Stimulated activated CD8-positive, alpha-beta memory T cell treated with anti-CD3 and anti-CD28 coated beads, Interleukin-15, amount 100 ng/mL, for 24 hours (primary cell): Measurements from ENCODE around the gene AGAP2.
"Not testable (repeated sequence)": the region's sequence is repeated elsewhere in the genome, so short reads cannot be mapped to it uniquely, and the experiment has no call there.

ENCODE experiments used
- DNase-seq: peaks from one replicate; pipeline ENCODE4 v3.0.0-alpha.2; 2020; ENCODE audit warnings: low read depth

AGAP2 gene

DNA sequence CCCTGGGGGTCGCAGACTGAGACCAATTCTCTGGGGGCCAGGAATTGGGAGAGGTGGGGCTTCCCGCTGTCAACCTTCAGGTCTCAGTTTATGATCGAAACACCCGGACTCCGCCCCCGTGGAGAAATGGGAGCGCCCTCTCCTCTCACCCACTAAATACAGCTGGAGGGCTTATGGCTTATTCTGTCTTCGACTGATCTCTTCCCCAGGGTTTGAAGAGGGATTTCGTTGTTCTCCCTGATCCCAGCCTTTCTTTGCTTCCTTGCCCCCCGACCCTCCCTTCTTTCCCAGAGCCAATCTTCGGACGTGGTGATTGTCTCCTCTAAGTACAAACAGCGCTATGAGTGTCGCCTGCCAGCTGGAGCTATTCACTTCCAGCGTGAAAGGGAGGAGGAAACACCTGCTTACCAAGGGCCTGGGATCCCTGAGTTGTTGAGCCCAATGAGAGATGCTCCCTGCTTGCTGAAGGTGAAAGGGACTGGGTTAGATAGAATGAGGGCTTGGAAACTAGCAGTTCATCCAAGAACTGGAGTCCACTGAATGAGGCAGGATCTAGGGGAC is 44.0 kb downstream of the AGAP2 start:
- no peak for DNase-seq

DNA sequence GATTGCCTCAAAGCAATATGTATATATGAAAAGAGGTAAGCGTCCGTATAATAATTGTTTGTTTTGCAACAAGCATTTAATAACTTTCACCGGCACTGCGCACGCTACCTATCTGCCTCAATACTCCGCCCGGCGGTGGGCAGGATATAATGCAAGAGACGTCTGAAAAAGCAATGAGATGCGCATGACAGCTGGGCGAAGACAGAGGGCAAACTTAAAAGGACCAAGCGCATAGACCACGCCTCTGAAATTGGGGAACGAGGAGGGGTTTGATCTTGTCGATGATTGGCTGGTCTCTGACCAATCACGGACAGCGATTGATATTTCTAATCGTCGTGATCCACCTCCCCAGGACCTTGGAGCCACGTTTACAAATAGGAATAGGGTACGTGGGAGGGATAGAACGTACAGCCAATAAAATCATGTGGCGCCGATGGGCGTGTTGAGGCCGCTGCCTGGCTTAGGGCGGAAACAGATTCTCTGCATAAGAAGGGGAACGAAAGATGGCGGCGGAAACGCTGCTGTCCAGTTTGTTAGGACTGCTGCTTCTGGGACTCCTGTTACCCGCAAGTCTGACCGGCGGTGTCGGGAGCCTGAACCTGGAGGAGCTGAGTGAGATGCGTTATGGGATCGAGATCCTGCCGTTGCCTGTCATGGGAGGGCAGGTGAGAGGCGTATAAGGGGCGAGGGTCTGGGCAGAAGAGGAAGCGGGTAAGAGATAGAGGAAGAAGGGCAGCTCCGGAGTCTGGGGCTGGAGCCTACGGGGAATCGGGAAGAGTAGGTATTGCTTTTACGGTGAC is 44.7 kb downstream of the AGAP2 start, which contains the start of gene OS9:
Gene OS9 (plus strand): TSS at position 474 of the 800 bp plus-strand sequence. CDS start 30 bp downstream, at position 504.
- DNase-seq = peak; percentile 59

DNA sequence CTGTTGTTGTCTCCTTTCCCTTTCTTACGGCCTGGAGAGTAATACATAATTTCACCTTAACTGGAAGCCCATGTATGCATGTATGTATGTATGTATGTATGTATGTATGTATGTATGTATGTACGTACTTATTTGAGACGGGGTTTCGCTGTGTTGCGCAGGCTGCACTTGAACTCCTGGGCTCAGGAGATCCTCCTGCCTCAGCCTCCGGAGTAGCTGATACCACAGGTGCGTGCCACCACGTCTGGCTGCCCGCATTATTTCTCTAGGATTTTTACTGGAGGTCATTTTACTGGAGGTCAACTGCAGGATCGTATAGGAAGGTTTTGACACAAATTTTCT is 45.3 kb downstream of the AGAP2 start:
- DNase-seq = no peak

DNA sequence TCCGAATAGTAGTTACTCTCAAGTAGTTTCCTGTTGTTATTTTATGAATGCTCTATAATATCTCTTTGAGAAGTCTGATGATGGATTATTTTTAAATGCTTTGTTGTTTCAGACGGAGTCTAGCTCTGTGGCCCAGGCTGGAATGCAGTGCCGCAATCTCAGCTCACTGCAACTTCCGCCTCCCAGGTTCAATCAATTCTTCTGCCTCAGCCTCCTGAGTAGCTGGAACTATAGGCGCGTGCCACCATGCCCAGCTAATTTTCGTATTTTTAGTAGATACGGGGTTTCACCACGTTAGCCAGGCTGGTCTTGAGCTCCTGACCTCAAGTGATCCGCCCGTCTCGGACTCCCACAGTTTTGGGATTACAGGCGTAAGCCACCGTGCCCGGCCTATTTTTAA is 46.0 kb downstream of the AGAP2 start:
- no peak for DNase-seq

DNA sequence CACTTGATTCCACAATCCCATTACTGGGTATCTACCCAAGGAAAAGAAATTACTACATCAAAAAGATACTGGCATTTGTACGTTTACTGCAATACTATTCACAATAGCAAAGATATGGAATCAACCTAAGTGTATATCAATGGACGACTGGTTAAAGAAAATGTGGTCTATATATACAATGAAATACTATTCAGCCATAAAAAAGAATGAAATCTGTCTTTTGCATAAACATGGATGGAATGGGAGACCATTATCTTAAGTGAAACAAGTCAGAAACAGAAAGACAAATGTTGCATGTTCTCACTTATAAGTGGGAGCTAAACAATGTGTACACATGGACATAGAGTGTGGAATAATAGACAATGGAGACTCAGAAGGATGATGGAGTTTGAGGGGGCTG is 49.6 kb downstream of the AGAP2 start:
- DNase-seq = no peak

DNA sequence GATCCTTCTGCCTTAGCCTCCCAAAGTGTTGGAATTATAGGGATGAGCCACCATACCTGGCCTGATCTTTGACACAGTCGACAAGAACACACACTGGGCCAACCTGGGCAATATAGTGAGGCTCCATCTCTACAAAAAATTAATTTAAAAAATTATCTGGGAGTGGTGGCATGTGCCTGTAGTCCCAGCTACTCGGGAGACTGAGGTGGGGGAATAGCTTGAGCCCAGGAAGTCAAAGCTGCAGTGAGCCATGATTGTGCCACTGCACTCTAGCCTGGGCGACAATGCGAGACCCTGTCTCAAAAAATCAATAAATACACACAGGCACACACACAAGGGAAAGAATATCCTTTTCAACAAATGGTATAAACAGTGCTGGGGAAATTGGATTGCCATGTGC is 50.7 kb downstream of the AGAP2 start:
- no peak for DNase-seq

DNA sequence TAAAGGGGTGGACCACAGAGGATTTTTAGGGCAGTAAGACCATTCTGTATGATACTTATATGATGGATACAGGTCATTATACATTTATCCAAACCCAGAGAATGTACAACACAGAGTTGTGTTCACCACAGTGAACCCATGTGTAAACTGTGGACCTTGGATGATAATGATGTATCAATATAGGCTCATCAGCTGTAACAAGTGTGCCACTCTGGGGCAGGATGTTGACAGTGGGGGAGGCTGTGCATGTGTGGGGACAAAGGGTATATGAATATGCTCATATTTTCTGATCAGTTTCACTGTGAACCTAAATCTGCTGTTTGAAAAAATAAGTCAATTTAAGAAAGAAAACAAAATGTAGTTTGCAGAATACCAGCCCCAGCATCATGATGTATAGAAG is 58.8 kb downstream of the AGAP2 start:
- DNase-seq = no peak

DNA sequence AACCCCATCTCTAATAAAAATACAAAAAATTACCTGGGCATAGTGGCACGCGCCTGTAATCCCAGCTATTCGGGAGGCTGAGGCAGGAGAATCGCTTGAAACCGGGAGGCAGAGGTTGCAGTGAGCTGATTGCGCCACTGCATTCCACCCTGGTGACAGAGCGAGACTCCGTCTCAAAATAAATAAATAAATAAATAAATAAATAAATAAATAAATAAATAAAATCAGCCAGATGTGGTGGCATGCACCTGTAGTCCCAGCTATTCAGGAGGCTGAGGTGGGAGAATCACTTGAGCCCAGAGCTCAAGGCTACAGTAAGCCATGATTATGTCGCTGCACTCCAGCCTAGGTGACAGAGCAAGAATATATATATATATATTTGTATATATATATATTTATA is 60.6 kb downstream of the AGAP2 start:
- not testable (repeated sequence) for DNase-seq

DNA sequence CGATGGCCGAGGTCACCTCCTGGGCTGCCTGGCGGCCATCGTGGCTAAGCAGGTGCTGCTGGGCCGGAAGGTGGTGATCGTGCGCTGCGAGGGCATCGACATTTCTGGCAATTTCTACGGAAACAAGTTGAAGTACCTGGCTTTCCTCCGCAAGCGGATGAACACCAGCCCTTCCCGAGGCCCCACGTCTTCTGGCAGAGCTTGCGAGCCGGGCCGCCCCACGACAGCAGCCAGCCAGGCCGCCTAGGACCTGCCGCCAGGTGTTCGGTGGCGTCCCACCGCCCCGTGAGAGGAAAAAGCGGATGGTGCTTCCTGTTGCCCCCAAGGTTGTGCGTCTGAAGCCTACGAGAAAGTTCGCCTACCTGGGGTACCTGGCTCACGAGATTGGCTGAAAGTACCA is 63.9 kb downstream of the AGAP2 start:
- DNase-seq = no peak
